Fibroblast of the aortic adventitia (primary cell): ENCODE results near the gene TEX44. TPM values are rescaled to one million over a fixed set of nuclear protein-coding genes. Genes with fewer than 3 reads are reported as not detected.
"Not testable (repeated sequence)": the region's sequence is repeated elsewhere in the genome, so short reads cannot be mapped to it uniquely, and the experiment has no call there.

ENCODE experiments used
- DNase-seq: peaks from one replicate; pipeline ENCODE4 v3.0.0-alpha.2; 2010; ENCODE audit warnings: low read depth
- H3K4me3 ChIP-seq: 2 replicates; pipeline ENCODE4 v1.5.1; 2011; ENCODE audit warnings: low read depth, mild to moderate bottlenecking, control low read depth, low read length, moderate library complexity
- total RNA-seq: library from RNA; depleted of rRNA; stranded (reverse); fragments of >200 nt; gene quantifications from 2 replicates; pipeline ENCODE4 v1.2.3, GENCODE V29; 2012; ENCODE audit warnings: low replicate concordance
- TF ChIP-seq, protein P1 (sequence below): IDR thresholded peaks from 2 replicates; pipeline ENCODE4 v1.5.1; 2011; ENCODE audit warnings: mild to moderate bottlenecking, low read length, control low read depth, inconsistent platforms; ENCODE audit not compliant: insufficient read depth

TEX44 gene
- total RNA-seq, 1 donor: not detected

DNA sequence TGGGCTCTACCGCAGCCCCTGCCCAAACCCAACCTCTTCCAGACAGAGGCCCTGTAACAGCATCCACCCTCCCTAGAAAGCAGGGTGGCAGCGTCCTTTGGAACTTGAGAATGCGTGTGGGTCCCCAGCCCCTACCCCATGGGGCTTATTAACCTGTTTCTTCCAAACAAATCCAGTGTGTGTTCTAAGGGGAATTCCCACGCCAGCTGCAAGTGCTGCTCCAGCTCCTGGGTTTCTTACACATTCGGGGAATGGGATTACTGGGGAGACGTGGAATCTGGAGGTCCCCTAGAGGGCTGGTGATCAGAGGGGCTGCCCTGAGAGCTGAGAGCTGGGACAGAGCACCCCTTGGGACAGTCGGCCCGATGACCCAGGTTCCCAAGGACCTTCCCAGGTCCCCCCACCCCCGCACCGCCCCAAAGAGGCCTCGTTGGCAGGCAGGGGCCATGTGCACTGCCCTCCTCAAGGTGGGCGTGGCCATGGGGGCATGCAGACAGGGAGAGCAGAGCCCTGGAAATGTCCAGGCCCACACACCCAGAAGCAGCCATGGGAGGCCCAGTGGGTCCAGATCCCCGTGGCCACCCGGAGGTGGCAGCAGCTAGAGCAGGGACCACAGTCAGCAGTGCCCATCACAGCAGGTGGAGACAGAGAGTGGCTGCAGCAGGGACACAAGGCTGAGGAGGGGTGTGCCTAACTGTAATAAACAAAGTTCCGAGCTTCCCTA is 18.8 kb upstream of the TEX44 start:
- H3K4me3 ChIP-seq: no peak overlapping the region
- TF ChIP-seq, protein P1, sequence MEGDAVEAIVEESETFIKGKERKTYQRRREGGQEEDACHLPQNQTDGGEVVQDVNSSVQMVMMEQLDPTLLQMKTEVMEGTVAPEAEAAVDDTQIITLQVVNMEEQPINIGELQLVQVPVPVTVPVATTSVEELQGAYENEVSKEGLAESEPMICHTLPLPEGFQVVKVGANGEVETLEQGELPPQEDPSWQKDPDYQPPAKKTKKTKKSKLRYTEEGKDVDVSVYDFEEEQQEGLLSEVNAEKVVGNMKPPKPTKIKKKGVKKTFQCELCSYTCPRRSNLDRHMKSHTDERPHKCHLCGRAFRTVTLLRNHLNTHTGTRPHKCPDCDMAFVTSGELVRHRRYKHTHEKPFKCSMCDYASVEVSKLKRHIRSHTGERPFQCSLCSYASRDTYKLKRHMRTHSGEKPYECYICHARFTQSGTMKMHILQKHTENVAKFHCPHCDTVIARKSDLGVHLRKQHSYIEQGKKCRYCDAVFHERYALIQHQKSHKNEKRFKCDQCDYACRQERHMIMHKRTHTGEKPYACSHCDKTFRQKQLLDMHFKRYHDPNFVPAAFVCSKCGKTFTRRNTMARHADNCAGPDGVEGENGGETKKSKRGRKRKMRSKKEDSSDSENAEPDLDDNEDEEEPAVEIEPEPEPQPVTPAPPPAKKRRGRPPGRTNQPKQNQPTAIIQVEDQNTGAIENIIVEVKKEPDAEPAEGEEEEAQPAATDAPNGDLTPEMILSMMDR: no peak
- DNase-seq: no peak

DNA sequence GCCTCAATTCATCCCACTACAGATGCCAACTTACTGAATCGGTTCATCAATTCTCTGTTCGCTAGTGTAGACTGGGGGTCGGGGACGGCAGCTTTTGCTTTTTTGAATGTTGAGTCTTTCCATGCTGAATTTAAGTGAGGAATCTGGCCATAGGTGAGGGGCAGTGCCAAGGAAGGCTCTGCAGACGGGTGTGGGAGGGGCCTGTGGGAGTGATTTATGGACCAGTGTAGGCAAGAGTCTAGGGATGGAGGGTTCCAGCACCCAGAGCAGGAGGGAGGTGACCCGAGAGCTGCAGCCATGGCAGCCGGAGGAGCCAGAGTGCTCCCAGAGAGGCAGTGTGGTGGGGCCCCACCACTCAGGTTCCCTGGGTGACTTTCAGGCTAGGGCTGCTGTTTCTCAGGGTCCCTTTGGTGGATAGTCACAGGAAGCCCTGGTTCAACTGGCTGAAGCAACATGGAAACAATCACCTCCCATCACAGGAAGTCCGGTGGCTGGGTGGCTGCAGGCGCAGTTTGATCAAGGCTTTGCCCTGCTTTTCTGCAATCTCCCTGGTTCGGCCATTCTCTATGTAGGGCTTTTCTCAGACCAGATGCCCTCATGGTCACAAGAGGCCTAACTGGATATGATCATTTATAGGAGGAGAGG is 16.9 kb upstream of the TEX44 start:
- DNase-seq: no peak
- TF ChIP-seq, protein P1: no peak
- no peak overlapping the region for H3K4me3 ChIP-seq

DNA sequence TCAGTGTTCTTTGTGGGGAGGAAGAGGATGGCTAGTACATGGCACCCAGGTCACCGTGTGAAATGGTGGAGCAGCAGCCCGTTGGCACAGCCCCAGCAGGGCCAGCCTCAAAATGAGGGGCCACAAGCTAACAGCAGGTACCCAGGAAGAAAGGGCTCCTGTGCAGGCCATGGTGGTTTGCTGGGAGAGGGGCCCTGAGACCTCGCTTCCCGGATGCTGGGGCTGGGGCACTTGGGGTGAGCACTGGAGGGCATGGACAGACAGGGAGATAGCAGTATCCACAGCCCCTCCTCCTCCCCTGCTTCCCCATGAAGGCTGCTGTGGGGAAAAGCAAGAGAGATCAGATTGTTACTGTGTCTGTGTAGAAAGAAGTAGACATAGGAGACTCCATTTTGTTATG is 16.2 kb upstream of the TEX44 start:
- DNase-seq: no peak
- H3K4me3 ChIP-seq: no peak overlapping the region
- TF ChIP-seq, protein P1: no peak

DNA sequence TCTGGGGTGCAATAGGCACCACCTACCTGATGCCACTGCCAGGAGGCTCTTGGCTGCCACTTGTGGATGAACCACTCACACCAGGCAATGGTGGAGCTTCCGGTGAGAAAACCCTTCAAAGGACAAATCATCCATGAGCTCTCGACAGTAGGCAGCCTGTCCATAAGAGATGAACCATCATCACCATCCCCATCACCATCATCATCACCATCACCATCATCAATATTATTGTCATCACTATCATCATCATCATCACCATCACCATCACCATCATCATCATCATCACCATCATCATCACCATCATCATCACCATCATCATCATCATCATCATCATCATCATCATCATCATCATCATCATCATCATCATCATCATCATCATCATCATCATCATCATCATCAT is 14.0 kb upstream of the TEX44 start:
- DNase-seq, H3K4me3 ChIP-seq: not testable (repeated sequence)

DNA sequence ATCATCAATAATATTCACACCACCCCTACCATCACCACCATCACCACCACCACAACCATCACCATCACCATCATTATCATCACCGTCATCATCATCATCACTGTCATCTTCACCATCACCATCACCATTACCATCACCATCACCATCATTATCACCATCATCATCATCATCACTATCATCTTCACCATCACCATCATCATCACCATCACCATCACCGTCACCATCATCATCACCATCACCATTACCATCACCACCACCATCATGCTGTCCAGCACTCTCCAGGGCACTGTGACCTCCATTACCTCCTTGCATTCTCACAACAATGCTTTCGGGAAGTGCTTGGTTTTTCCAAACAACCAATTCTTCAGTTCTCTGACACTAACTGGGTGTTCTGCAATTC is 13.1 kb upstream of the TEX44 start:
- TF ChIP-seq, protein P1: no peak
- no peak for DNase-seq
- H3K4me3 ChIP-seq: no peak overlapping the region

DNA sequence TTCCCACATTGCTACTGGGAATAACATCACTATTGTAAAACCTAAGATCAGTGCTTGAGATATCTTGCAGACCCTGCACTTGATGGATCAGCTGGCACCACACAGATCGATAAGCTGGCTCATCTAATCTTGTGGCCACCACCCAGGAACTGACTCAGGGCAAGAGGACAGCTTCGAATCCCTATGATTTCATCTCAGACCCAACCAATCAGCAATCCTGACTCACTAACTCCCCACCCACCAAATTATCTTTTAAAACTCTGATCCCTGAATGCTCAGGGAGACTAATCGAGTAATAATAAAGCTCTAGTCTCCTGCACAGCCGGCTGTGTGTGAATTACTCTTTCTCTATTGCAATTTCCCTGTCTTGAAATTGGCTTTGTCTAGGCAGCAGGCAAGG is 11.3 kb upstream of the TEX44 start:
- no peak overlapping the region for H3K4me3 ChIP-seq
- DNase-seq: no peak
- TF ChIP-seq, protein P1: no peak

DNA sequence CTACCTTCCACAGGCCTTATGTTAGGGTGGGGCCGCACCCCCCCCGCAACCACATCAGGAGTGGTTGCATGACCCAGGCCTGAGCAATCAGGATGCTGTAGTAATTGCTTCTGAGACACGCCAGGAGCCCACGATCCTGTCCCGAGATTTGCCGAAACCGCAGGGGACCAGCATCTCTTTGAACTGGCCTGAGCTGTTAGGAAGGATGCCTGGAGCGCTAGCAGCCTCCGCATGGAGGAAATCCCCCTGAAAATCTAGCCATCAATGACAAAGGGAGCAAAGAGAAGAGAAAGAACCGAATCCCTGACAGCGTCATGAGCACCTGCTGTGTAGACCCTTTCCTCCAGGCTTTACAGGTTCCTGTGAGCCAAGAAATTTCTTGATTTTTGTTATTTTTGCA is 8.7 kb upstream of the TEX44 start:
- TF ChIP-seq, protein P1: no peak

DNA sequence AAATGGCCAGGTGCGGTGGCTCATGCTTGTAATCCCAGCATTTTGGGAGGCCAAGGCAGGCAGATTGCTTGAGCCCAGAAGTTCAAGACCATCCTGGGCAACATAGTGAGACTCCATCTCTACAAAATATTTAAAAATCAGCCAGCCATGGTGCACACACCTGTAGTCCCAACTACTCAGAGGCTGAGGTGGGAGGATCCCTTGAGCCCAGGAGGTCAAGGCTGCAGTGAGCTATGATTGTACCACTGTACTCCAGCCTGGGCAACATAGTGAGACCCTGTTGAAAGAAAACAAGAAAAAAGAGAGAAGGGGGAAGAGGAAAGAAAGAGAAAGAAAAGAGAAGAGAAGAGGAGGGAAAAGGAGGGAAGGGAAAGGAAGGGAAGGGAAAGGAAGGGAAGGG is 4.9 kb upstream of the TEX44 start:
- not testable (repeated sequence) for DNase-seq, H3K4me3 ChIP-seq

More for the DNA sequence above, 8.7 kb upstream of the TEX44 start:
- DNase-seq: no peak
- no peak overlapping the region for H3K4me3 ChIP-seq
